HG03159 (cell line): ENCODE data around the gene DBNDD2.
A peak's percentile ranks its signal among the peaks of the same experiment; 100 is the strongest.

Experiments
- ATAC-seq: cut with Tn5 transposase; IDR thresholded peaks from one replicate; pipeline ENCODE4 v1.9.1; 2021; ENCODE audit warnings: mild to moderate bottlenecking, moderate library complexity; ENCODE audit not compliant: unreplicated experiment

Gene DBNDD2

GRCh38 chr20:45407783-45408645 lies at the start of gene DBNDD2:
Gene DBNDD2, plus strand, starts transcription at chr20:45408289. Its CDS starts 179 bp downstream, at chr20:45408468.
- ATAC-seq, result no peak

GRCh38 chr20:45359069-45359405 lies 49.1 kb upstream of the DBNDD2 start:
- ATAC-seq, result no peak

- ATAC-seq, result no peak
Measured at GRCh38 chr20:45359406-45360148, 48.5 kb upstream of the DBNDD2 start.

- ATAC-seq, result no peak
Measured at GRCh38 chr20:45361793-45362192, 46.3 kb upstream of the DBNDD2 start.

- peak; percentile 84 for ATAC-seq
Measured at GRCh38 chr20:45362804-45363610, 45.1 kb upstream of the DBNDD2 start, which contains the start of gene SYS1. Gene SYS1, plus strand, starts transcription at chr20:45363156. Its CDS starts 376 bp downstream, at chr20:45363532.

GRCh38 chr20:45363611-45364492 lies 44.2 kb upstream of the DBNDD2 start:
- no peak for ATAC-seq

GRCh38 chr20:45365444-45365970 lies 42.6 kb upstream of the DBNDD2 start:
- no peak for ATAC-seq

- ATAC-seq, result no peak
Measured at GRCh38 chr20:45366192-45366591, 41.9 kb upstream of the DBNDD2 start.

- no peak for ATAC-seq
Measured at GRCh38 chr20:45366631-45367030, 41.5 kb upstream of the DBNDD2 start.

GRCh38 chr20:45367126-45367525 lies 41.0 kb upstream of the DBNDD2 start:
- no peak for ATAC-seq

GRCh38 chr20:45368221-45368980 lies 39.7 kb upstream of the DBNDD2 start:
- ATAC-seq, result peak; percentile 85

GRCh38 chr20:45370571-45371160 lies 37.4 kb upstream of the DBNDD2 start:
- no peak for ATAC-seq

GRCh38 chr20:45372241-45372640 lies 35.8 kb upstream of the DBNDD2 start:
- ATAC-seq, result no peak

- no peak for ATAC-seq
Measured at GRCh38 chr20:45372646-45373352, 35.3 kb upstream of the DBNDD2 start.

- ATAC-seq, result peak; percentile 79
Measured at GRCh38 chr20:45373353-45374100, 34.6 kb upstream of the DBNDD2 start.

GRCh38 chr20:45374101-45374467 lies 34.0 kb upstream of the DBNDD2 start:
- ATAC-seq, result no peak

- no peak for ATAC-seq
Measured at GRCh38 chr20:45374966-45375365, 33.1 kb upstream of the DBNDD2 start.

GRCh38 chr20:45377269-45377668 lies 30.8 kb upstream of the DBNDD2 start:
- ATAC-seq, result no peak
